ENCODE measurements around the gene OR51D1.

Gene OR51D1

GRCh38 chr11:4636962-4637661, at the start of gene OR51D1:
Gene OR51D1, plus strand, starts transcription at chr11:4637477. Its CDS starts 2,314 bp downstream, at chr11:4639791.
- DNase-seq = peak; percentile 33

GRCh38 chr11:4589017-4589416, 48.3 kb upstream of the OR51D1 start:
- no peak for DNase-seq

- DNase-seq = no peak
Observed at GRCh38 chr11:4593739-4594138, 43.5 kb upstream of the OR51D1 start, which contains the start of gene OR52I1. Gene OR52I1, plus strand, starts transcription at chr11:4594039. Its CDS starts 0 bp downstream, at chr11:4594039.

- DNase-seq = no peak
Observed at GRCh38 chr11:4605057-4605456, 32.2 kb upstream of the OR51D1 start.

- DNase-seq = no peak
Observed at GRCh38 chr11:4606231-4607015, 30.9 kb upstream of the OR51D1 start.

- DNase-seq = no peak
Observed at GRCh38 chr11:4607096-4607495, 30.2 kb upstream of the OR51D1 start.

- DNase-seq = peak; percentile 79
Observed at GRCh38 chr11:4607781-4608666, 29.3 kb upstream of the OR51D1 start, which contains the start of gene TRIM68. Gene TRIM68, minus strand, starts transcription at chr11:4608231. Its CDS starts 2,727 bp downstream, at chr11:4605504.

GRCh38 chr11:4610258-4610935, 26.9 kb upstream of the OR51D1 start:
- no peak for DNase-seq

- no peak for DNase-seq
Observed at GRCh38 chr11:4611986-4612385, 25.3 kb upstream of the OR51D1 start.

- no peak for DNase-seq
Observed at GRCh38 chr11:4615856-4616444, 21.3 kb upstream of the OR51D1 start.

GRCh38 chr11:4619514-4619913, 17.8 kb upstream of the OR51D1 start:
- DNase-seq = no peak

- DNase-seq = no peak
Observed at GRCh38 chr11:4626207-4627099, 10.8 kb upstream of the OR51D1 start.

- DNase-seq = no peak
Observed at GRCh38 chr11:4636136-4636535, 1.1 kb upstream of the OR51D1 start.

- DNase-seq = no peak
Observed at GRCh38 chr11:4637662-4638047, 378 bp downstream of the OR51D1 start.

GRCh38 chr11:4639931-4640330, 2.7 kb downstream of the OR51D1 start:
- DNase-seq = no peak

GRCh38 chr11:4641501-4641900, 4.2 kb downstream of the OR51D1 start:
- no peak for DNase-seq

GRCh38 chr11:4642043-4642442, 4.8 kb downstream of the OR51D1 start:
- no peak for DNase-seq

- no peak for DNase-seq
Observed at GRCh38 chr11:4643076-4643475, 5.8 kb downstream of the OR51D1 start.

GRCh38 chr11:4643682-4644081, 6.4 kb downstream of the OR51D1 start, which contains the start of gene OR51E1:
Gene OR51E1, plus strand, starts transcription at chr11:4643982. Its CDS starts 8,545 bp downstream, at chr11:4652527.
- no peak for DNase-seq

GRCh38 chr11:4644233-4644632, 7.0 kb downstream of the OR51D1 start:
- DNase-seq = no peak

GRCh38 chr11:4645974-4646373, 8.7 kb downstream of the OR51D1 start:
- no peak for DNase-seq

Data from NCI-H1436 treated with DMSO at 0.1 percent for 48 hours (cell line).